Measurements from ENCODE around the gene TENM3.

Gene TENM3

DNA sequence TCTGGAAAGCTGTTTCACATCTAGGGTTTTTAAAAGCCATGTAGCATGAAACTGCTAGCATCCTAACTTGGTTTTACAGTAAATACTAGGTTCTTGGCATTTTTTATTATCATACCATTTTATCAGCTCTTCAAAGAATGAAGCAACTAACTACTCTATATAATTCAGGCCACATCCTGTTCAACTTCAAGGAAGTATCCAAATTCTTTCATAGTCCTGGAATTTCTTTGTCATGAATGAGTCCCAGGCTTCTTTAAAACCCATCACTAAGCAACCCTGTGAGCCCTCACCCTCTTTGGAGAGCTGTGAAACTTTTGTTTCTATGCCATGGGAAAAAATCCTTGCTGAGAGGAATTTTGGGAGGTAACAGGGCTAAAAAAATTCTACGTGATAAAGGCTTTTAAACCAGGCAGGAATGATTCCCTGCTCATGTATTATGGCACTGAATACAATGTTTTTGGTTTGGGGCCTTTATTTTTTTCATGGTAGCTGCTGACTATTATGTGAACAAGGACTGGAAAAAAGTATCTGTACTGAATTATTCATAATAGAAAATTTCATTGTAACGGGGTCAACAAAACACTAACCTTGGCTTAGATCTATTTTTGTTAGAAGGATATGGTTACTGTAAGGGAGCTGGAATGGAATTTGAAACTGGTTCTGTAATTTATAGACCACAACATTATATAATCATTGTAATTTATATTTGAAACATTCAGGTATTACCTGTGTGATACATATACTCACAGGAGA lies 509.1 kb downstream of the TENM3 start:
- DNase-seq: no peak

DNA sequence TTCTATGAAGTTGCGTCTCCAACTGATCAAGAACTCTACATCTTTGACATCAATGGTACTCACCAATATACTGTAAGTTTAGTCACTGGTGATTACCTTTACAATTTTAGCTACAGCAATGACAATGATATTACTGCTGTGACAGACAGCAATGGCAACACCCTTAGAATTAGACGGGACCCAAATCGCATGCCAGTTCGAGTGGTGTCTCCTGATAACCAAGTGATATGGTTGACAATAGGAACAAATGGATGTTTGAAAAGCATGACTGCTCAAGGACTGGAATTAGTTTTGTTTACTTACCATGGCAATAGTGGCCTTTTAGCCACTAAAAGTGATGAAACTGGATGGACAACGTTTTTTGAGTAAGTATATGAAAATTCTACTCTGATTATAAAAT lies 511.7 kb downstream of the TENM3 start:
- no peak for DNase-seq

DNA sequence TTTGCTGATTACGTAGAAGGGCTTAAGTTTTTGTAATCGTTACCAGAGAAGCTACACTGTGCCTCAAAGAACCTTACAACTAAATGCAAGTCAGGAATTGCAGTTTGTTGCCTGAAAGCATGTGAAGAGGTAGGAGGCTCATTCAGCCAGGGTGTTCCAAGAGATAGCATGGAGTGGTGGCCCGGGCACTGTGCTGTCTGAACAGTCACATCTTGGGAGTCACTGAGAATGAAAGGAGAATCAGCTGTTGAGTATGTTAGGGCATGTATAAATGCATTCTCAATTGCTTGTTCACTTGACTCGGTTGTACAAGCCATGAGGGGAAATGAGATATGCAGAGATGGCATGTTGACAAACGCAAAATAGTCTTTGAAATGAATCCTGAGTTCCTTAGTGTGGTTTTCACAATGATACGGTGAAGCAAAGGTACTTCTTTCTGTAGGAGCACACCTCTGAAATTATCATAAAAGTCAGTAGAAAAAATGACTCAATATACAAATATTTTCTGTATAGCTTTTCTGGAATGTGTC lies 513.0 kb downstream of the TENM3 start:
- no peak for DNase-seq

DNA sequence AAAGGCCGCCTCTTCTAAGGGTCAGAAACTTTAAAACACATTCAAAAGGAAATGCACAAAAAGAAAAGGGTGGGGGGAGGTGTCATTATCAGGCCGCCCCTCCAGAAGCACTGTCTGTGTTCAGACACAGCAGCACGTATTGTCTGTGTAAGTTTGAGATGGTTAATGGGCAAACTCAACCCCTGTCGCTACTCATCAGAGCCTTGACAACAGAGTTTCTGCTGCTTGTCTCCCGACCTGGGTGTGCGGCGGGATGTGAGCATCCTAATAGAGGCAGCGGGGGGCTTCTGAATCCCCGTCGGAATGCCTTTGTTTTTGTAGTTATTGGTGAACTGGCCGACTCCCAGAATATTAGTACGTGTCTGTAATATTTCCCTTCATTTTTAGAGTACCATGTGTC lies 515.1 kb downstream of the TENM3 start:
- no peak for DNase-seq

DNA sequence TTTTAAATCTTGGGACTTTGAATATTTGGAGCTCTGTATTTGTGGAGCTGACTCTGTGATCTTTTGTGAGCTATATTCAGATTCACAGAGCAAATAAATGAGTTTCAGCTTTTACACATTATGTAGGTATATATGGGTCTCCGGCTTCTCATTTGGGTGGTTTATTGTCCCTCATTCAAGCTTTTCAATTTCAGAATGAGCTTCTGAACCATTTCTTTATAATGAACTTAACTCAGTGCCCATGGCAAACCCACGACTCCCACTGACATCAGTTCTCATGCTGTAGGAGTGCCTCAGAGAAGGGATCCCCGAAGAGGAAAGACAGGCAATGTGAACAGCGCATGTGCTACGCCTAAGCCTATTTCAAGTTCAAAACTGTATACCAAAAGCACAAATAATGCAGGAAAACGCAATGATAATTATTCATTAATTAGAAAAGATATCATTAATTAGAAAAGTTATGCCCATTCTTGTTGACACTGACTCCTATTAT lies 517.4 kb downstream of the TENM3 start:
- DNase-seq: no peak

DNA sequence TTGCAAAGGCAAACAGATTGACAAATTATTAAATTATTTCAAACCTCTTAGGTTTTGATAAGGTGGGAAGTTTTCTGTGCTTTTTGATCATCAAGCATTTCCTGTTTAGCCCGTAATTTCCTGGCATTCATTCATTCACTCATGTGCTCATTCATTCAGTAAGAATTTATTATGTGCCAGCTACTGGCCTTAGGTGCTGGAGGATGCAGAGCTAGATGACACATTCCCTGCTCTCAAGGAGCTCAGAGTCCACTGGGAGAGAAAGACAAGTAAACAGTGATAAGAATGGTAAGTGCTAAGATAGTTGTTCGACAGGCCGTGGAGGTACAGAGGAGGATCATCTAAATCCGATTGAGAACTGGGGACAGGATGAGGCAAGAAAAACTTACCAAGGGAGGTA lies 520.9 kb downstream of the TENM3 start:
- DNase-seq: no peak

DNA sequence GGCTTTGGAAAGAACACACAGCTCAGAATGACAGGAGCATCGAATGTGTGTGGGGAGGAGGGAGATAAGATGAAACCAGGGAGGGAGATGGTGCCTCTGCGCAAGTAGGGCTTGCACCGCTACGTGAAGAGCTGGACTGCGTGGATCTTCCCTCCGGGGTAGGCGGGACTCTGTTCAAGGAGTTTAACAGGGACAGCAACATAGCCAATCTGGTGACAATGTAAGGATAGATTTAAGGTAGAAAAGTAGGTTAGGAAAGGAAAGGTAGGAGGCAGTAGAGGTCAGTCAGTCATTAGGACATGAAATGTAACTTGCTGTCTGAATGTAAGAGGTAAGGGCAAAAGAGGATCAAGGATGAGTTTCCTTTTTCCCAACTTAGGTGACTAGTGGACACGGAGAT lies 521.4 kb downstream of the TENM3 start:
- no peak for DNase-seq

DNA sequence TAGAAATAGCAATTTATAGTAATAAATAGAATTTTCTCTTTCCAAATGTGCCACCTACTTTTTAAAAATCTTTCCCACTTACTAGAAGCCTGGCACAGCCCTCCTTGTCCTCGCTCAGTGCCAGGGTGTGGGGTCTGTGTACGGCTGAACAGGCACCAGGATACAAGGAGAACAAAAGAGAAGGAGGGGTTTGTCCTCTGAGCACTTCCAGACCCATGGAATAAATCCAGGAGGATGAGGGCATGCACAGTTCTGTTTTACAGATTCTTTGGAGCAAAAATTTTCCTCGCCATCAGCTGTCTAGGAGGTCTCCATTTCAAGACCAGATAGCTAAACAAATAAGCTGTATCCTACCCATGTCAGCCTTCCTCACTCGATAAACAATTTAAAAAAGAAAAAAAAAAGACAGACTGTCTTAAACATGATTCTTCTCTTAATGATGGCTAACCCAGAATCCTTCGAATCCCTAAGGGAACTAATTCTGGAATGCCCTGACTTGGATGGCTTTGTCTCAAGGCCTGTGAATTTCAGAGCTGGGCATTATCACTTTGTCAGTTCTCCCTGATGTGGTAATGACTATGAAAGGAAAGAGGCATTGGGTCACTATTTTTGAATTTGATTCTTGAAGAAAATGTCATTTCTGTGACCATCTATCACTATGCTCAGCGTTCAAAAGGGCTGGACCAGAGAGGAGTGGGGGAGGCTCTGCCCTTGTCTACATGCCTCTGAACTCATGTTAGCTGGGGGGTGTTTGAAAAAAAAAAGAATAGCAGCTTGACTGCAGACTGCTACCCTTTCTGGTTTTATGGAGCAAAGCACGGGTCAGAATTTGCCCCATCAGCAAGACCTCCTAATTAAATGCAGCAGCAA lies 523.0 kb downstream of the TENM3 start:
- no peak for DNase-seq

DNA sequence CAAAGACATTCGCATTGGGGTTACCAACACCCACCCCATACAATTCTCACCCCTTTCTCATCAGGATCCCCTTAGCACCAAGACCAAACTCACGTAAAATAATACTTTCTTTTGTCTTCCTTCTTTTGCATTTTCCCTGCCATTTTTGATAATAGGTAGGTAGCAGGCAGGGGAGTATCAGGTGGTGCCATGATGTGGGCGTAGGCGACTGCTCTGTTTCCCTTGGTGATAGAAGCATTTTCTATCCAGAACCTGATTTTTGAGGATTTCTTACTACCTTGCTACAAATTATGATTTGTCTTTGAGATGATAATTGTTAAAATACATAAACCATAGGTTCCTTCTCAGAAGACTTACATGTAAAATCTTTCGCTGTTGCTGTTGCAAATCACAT lies 523.7 kb downstream of the TENM3 start:
- DNase-seq: no peak

DNA sequence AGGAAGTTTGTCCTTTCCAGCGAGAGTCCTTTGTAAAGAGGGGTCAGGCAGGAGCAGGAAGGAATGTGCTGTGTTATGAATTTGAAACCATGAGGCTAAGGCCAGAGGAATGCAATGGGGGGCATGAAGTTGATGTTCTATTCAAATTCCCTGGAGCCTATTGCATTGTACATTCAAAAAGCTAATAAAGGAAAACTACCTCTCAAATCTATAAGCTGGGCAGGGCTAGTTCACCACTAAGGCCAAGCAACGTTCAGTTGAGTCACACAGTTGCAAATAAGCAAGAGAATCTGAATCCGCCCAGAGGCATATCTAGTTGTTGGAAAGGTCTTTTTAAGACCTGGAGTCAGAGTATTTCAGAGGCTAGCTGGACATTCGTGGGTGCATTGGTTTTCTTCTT lies 525.6 kb downstream of the TENM3 start:
- no peak for DNase-seq

DNA sequence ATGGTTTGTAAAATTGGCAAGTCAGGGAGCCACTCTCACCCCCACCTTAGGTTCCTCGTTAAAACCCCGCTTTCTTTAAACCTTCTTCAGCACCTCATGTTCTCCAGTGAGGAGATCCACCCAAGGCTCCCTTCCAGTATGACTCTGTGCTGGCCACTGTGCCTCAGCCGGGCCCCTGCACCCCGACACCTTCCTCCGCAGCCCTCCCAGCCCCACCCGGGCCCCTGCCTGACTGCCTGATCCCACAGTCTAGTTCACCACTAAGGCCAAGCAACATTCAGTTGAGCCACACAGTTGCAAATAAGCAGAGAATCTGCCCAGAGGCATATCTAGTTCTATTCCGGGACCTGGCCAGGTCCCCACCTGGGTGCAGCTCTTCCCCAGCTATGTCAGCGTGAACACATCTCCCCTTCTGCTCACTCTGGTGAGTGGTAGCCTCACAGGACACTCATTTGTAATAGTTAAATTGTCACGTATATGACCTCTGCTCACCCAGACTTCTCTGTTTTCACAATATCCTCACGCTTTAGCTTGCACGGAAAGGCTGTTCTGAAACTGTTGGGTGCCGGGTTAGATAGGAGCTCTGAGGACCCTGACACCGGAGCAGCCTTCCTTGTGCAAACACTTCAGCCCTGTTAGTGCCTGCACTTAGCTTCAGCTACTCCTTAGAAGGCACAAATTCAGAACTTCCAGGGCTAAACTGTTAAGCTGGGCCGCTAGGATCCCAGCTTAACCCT lies 527.2 kb downstream of the TENM3 start:
- DNase-seq: no peak

DNA sequence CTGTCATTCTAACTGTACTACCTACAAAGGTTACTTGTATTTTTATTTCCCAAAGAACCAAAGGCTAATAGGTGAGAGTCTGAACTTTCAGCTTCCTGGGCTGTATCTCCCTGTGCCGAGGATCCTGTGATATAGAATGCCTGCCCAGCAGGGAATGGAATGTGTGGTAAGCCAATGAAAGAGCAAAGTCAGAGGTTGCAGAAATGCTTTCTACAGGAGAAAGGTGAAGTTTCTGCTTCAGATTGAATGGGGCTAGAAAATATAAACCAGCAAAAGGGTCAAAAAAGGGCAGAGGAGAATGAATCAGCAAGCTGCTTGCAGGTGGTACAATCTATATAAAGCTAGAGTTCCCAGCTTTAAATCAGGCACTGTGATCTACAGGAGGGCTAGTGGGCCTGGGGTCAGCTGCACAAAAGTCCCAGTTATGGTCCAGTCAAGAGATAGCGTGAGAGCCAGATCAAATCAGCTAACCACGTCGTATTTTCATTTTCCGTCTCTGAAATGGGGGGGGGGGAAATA lies 527.9 kb downstream of the TENM3 start:
- no peak for DNase-seq

DNA sequence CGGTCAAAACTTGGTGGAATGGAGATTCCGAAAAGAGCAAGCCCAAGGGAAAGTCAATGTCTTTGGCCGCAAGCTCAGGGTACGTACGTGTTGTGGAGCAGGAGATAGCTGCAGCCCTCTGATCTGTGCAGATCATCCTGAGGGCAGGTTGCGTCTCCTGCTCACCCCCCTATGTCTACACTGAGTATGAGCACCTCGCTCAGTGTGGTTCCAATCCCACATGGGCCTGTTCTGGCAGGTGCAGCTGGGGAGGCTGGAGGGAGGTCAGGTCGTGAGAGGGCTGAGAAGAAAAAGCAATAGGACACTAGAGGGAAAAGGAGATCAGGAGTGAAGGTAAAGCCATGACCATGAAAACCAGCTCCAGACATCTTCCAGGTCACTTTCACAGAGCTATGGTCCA lies 531.9 kb downstream of the TENM3 start:
- no peak for DNase-seq

DNA sequence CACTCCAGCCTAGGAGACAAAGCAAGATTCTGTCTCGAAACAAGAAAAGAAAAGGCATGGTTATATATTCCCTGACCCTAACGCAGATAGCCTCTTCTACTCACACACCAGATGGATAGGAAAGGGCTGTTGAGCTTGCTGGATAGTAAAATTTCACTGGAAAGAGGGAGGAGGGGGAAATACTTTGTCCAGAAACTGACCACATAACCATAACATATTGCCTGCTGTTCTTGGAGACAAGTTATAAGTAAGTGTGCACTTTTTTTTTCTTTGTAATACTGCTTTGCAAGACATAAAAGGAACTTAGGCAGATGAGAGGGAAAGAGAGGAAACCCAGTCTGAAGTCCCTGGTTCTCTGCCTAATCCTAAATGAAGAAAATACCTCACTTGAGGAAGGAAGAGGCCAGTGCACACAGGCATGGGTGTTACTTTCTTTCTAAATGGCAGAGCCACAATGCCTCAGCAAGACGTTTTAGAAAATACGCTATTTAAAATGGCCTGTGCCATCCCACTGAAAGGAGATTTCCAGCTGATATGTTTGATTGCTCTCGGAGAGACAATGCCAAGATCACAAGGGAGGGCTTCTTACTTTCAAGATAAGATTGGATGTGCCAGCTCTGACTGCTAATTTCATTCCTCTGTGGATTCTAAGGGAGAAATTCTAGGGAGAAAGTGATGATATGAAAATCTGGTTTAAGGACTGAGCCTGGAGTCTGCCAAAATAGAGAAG lies 533.3 kb downstream of the TENM3 start:
- DNase-seq: peak; percentile 22

DNA sequence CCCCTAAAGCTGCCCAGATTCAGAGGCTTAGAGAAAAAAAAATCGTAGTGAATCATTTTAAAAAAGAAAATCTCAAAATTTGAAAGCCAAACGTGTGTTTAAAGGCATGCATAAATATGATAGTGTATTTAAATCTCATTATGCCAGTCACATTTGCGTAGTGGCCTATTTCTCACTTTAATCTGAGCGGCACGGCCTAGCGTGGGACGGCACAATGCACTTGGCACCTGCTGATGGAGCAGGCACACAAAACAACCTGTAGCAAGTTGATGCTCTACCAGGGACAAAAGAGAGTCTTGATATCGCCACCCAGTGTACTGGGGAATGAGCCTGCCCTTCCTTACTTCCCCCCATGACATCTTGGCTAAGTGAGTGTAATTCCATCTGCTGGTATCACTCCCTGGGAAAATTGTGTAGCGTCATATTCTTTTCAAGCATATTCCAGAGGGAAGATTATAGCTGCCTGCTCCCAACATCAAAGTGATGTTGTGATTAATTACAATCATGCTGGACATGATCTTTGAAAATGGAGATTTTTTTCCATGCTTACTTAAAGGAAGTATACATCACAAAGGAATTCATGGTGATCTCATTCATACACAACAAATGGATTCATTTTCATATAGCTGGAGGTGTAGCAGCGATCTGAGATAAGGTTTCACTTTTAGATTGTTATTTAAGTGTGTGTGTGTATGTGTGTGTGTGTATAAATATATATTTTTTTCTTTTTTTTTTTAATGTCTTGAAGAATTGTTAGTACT lies 535.2 kb downstream of the TENM3 start:
- no peak for DNase-seq

DNA sequence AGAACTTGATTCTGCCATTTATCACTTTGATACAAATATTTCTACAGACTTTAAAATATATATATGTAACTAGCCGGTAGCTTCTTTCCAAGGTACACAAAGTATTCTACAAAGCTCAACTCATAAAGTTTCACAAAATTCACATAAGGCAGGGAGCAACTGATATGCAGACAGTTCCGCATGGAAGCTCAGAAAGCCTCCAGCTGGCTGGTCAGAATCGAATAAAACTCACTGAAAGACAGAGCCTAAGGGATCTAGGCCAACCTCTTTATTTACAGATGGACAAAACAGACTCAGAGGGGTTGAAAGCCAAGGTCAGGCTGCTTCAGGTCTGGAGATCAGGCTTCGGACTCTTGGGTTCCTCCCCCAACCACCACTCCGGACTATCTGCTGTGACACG lies 543.8 kb downstream of the TENM3 start:
- DNase-seq: no peak

DNA sequence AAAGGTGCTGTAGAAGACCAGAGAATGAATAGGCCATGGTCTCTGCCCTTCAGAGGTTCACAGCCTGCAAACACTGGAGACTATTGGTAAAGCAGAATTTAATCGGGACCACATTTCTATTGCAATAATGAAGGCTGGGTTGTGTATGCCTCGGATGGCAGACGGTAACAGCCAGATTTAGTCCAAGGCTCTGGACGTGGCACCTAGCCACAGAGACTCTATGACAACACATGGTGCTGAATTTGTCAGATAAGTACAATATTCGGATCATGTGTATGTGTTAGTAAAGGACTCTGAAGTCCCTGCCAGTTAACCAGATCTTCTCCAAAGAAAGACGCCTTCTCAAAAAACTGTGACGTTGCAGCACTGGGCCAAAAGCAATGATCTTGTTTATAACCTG lies 545.0 kb downstream of the TENM3 start:
- DNase-seq: no peak

DNA sequence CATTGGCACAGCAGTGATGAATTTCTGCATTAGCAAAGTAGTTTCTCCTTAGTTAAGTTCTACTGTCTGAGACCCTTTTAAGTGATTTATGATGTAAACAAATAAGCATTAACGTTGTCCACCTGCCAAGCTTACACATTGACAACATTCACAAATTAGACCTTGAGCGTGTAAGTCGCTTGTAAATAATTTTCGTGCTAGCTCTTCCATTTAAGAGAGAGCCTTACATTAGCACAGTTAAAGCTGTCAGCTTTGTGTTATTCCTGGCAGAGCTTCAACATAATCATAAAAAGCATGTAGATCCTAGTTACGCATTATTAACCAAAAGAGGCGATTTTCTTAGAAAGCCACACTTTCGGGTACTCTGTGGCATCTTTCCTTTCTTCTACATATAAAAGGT lies 546.3 kb downstream of the TENM3 start:
- no peak for DNase-seq

DNA sequence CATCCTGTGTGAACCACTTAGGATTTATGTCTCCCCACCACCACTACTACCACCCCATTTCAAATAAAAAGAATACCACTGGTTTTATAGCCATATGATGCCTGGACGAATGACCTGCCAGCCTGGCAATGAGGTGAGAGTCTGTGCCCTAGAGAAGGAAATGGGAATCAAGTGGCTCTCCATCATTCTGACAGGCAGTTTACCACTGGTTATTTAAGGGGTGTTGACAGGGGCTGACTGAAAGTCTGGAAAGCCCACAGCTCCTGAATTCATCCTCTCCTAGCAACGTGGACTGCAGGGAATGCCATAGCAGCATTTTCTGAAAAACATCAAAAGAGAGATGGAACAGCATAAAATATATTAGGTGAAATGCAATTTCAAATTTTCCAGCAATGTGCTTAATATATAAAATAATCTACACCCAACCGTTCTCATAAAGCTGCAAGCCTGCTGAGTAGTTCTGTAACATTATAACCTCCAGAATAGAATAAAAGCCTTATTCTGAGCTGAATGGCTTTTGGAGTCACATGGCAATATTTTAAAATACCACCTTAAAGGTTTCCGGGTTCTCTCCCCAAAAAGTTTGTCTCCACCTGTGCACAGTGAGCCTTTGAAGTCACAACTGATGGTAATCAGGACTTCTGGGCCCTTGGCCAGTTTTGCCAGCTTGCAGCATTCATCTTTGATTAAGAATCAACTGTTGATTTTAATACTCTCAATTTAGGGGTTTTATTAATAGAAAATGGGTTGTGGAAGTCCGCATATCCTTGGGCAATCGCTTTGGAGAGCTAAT lies 552.4 kb downstream of the TENM3 start:
- peak; percentile 16 for DNase-seq

DNA sequence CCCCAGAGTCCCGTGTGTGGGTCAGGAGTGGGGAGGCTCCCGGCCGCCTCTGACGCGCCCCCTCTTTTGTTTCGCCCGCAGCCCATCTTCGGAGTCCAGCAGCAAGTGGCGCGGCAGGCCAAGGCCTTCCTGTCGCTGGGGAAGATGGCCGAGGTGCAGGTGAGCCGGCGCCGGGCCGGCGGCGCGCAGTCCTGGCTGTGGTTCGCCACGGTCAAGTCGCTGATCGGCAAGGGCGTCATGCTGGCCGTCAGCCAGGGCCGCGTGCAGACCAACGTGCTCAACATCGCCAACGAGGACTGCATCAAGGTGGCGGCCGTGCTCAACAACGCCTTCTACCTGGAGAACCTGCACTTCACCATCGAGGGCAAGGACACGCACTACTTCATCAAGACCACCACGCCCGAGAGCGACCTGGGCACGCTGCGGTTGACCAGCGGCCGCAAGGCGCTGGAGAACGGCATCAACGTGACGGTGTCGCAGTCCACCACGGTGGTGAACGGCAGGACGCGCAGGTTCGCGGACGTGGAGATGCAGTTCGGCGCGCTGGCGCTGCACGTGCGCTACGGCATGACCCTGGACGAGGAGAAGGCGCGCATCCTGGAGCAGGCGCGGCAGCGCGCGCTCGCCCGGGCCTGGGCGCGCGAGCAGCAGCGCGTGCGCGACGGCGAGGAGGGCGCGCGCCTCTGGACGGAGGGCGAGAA lies 556.5 kb downstream of the TENM3 start:
- DNase-seq: no peak

Measured in NCI-H2227 treated with DMSO at 0.1 percent for 48 hours (cell line).